Gastroesophageal sphincter (tissue), 4 donors: Measurements from ENCODE around the gene CDH11. TPM values are rescaled to one million over a fixed set of nuclear protein-coding genes. Genes with fewer than 3 reads are reported as not detected.

Source experiments
- ATAC-seq: fragments of 150-250 bp; one replicate; pipeline ENCODE4 v1.9.1; 2016; ENCODE audit warnings: mild to moderate bottlenecking, moderate library complexity
- H3K27ac ChIP-seq, 4 donors: fragments of 200-600 bp; sonication (generic) in 3 of 4; 1 replicate in 3 of 4; 2 replicates in 1 of 4; pipeline ENCODE4 v1.5.1; 2016 to 2019
- H3K27me3 ChIP-seq: fragments of 200-600 bp; sonication (generic); one replicate; pipeline ENCODE4 v1.5.1; 2019
- H3K36me3 ChIP-seq, 2 donors: fragments of 200-600 bp; sonication (generic); one replicate each; pipeline ENCODE4 v1.5.1; 2019; ENCODE audit warnings: control low read depth in 1 of 2
- H3K4me1 ChIP-seq, 3 donors: fragments of 200-600 bp; sonication (generic); 1 replicate in 2 of 3; 2 replicates in 1 of 3; pipeline ENCODE4 v1.5.1; 2016 to 2019; ENCODE audit warnings: control low read depth in 2 of 3
- H3K4me3 ChIP-seq, 2 donors: fragments of 200-600 bp; sonication (generic); one replicate each; pipeline ENCODE4 v1.5.1; 2019; ENCODE audit warnings: mild to moderate bottlenecking in 1 of 2, moderate library complexity in 1 of 2
- H3K9me3 ChIP-seq, 3 donors: fragments of 200-600 bp; sonication (generic); one replicate each; pipeline ENCODE4 v1.5.1; 2017 to 2019; ENCODE audit warnings: control low read depth in 2 of 3
- EP300 ChIP-seq: sonication (generic); formaldehyde crosslinking; IDR thresholded peaks from one replicate; pipeline ENCODE4 v1.6.1; 2017; ENCODE audit warnings: antibody characterized with exemption, mild to moderate bottlenecking
- POLR2A ChIP-seq, 2 donors: fragments of 450-650 bp; IDR thresholded peaks; one replicate each; pipeline ENCODE4 v1.6.1; 2017; ENCODE audit warnings: antibody characterized with exemption in 2 of 2, mild to moderate bottlenecking in 2 of 2, moderate library complexity in 1 of 2
- POLR2AphosphoS5 ChIP-seq: sonication (generic); formaldehyde crosslinking; IDR thresholded peaks from one replicate; pipeline ENCODE4 v1.6.1; 2017; ENCODE audit warnings: antibody characterized with exemption
- WGBS, 2 donors: methylation state at CpG; one replicate each; pipeline ENCODE4 v1.1.5; 2018; ENCODE audit warnings: low coverage in 1 of 2; 5-methylcytosine and 5-hydroxymethylcytosine counted together
- total RNA-seq, 4 donors: library from RNA; depleted of rRNA; stranded (reverse); fragments of >200 nt; gene quantifications; one replicate each; pipeline ENCODE4 v1.1.0, GENCODE V29; 2016
- TF ChIP-seq, protein P1 (sequence below), 4 experiments: fragments of 200-600 bp in 2 of 4; fragments of 450-650 bp in 2 of 4; sonication (generic) in 1 of 4; IDR thresholded peaks; one replicate each; pipeline ENCODE4 v1.5.1; 2017 to 2019; ENCODE audit warnings: antibody characterized with exemption in 4 of 4, mild to moderate bottlenecking in 2 of 4, moderate library complexity in 2 of 4

Gene CDH11
- total RNA-seq, 4 donors from 2014 or later: 37.4 to 78.9 (median 62.8) TPM

DNA sequence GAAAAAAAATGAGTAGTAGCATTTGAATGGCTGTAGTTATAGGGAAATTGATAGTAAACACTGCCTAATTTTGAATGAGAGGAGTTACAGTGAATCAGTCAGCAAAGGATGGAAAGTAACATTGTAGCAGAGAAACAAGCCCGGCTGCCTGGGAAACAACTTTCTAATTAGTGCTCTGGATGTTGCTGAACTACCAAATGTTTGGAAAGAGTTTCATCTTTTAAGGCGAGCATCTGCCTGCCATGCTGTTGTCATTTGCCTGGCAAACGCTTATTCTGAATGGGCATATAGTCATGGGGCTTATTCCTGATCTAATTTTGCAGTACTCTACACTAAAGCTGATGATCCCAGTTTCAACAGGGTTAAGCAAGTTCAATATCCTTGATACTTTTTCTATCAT, 138.6 kb downstream of the CDH11 start:
- H3K36me3 ChIP-seq: peaks cover 0 to 31% of the 10 kb centered on the region in 2 donors

DNA sequence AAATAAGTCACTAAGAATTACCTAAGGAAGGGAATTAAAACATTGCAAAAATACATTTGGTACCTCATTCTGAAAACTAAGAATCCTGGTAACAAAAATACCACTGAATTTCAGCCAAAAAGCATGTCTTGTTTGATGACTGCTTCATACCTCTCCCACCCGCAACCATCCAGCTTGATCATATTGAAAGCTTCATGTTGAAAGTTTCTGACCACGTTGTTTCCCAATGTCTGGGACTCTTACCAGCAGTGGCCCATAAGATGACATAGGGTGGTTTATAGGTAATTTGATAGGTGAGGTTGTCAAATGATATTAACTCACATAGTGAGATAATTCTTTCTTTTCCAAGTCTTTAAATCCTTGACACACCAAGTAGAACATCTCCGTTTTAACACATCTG, 139.3 kb downstream of the CDH11 start:
- Histone ChIP-seq H3K27me3 (no peaks in the 10 kb centered on the region), H3K9me3 (no peaks in the 10 kb centered on the region), H3K36me3 (peaks cover 0 to 24% of the 10 kb centered on the region in 2 donors), H3K4me3 (no peak overlapping the region), H3K4me1 (no peaks in the 10 kb centered on the region), H3K27ac (no peak overlapping the region)
- WGBS, 2 donors: 100% methylated on average over 3 of the region's 3 CpGs
- no peak for ATAC-seq
- no peak for TF ChIP-seq POLR2A (IDR thresholded peaks at IDR 0.05)
- no peak for TF ChIP-seq EP300
- TF ChIP-seq POLR2AphosphoS5: no peak

More for the DNA sequence above, 138.6 kb downstream of the CDH11 start:
- Histone ChIP-seq H3K27ac (no peak overlapping the region), H3K4me3 (no peak overlapping the region), H3K27me3 (no peaks in the 10 kb centered on the region), H3K9me3 (no peaks in the 10 kb centered on the region), H3K4me1 (no peaks in the 10 kb centered on the region)
- WGBS, 2 donors: 74 to 79% methylated on average over 3 of the region's 3 CpGs
- TF ChIP-seq POLR2A (IDR thresholded peaks at IDR 0.05) (no peak), POLR2AphosphoS5 (no peak), EP300 (no peak)
- TF ChIP-seq, protein P1, sequence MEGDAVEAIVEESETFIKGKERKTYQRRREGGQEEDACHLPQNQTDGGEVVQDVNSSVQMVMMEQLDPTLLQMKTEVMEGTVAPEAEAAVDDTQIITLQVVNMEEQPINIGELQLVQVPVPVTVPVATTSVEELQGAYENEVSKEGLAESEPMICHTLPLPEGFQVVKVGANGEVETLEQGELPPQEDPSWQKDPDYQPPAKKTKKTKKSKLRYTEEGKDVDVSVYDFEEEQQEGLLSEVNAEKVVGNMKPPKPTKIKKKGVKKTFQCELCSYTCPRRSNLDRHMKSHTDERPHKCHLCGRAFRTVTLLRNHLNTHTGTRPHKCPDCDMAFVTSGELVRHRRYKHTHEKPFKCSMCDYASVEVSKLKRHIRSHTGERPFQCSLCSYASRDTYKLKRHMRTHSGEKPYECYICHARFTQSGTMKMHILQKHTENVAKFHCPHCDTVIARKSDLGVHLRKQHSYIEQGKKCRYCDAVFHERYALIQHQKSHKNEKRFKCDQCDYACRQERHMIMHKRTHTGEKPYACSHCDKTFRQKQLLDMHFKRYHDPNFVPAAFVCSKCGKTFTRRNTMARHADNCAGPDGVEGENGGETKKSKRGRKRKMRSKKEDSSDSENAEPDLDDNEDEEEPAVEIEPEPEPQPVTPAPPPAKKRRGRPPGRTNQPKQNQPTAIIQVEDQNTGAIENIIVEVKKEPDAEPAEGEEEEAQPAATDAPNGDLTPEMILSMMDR (IDR thresholded peaks at IDR 0.05): no peak
- no peak for ATAC-seq

DNA sequence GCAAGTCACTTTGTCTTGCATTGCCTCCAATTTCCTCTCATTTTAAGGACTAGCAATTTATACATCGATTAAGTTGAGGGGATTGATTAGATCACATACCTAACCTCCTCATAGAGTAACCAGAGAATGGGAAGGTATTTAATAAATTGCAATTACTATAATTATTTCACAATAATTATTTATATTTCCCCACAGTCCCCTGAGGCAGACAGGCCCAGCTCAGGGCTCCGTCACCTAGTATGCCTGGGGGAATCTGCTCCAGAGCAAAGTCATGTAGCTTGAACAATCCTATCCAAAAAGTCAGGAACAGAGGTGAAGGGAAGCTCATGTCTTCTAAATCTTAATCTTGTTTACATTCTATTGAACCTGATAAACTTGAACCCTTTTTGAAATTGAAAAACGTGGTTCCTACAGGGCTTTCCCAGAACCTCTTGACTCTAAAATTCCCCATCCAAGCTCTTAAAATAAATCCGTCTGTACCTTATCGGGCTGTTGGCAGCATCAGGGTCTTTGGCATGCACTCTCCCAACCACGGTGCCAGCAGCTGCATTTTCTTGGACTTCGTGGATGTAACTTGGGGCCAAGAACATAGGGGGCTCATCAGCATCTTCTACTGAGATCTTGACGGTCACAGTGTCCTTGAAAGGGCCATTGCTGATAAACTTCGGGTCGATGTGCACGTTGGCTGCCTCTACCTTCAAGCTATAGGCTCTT, 140.1 kb downstream of the CDH11 start:
- TF ChIP-seq, protein P1 (IDR thresholded peaks at IDR 0.05): no peak
- no peak for TF ChIP-seq POLR2AphosphoS5
- no peak for TF ChIP-seq POLR2A (IDR thresholded peaks at IDR 0.05)
- TF ChIP-seq EP300: no peak
- 56 to 58% methylated on average over 7 to 11 of the region's 11 CpGs for WGBS, 2 donors

DNA sequence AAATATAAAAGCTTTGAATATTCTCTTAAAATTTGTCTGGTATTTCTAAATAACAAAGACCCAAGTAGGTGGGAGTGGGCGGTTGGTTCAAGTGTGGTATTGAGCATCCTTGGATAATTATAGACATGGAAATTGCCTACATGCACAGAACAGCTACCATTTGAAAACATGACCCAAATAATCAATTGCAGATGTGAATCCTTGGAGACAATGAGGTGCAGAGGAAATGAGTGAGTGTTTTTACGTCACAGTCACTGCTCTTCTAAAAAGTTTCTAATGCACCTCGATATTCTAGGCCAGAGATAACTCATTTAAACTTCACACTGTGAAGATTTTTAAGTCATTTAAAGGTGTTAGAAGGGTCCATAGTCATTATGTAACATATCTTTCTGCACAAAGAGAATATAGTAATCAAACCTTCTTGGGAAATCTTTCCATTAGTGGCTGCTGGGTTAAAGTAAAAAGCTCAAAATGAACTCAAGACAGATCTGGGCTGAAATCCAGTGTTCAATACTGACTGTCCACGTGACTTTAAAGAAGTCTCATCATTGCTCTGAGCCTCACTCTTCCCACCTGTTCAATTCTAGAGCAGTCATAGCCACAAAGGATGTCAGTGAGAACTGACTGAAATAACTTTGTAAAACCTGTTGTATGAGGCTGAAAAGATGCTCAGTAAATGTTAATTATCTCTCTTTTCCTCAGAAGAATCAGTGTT, 144.5 kb downstream of the CDH11 start:
- 68 to 77% methylated on average over 4 of the region's 4 CpGs for WGBS, 2 donors
- no peak for ATAC-seq
- no peak overlapping the region for H3K4me3 ChIP-seq
- no peaks in the 10 kb centered on the region for H3K4me1 ChIP-seq
- TF ChIP-seq POLR2AphosphoS5: no peak
- TF ChIP-seq POLR2A (IDR thresholded peaks at IDR 0.05): no peak
- TF ChIP-seq, protein P1 (IDR thresholded peaks at IDR 0.05): no peak
- no peak for TF ChIP-seq EP300
- H3K9me3 ChIP-seq: no peaks in the 10 kb centered on the region
- H3K36me3 ChIP-seq: peaks cover 0 to 17% of the 10 kb centered on the region in 2 donors
- no peaks in the 10 kb centered on the region for H3K27me3 ChIP-seq
- H3K27ac ChIP-seq: no peak overlapping the region

More for the DNA sequence above, 140.1 kb downstream of the CDH11 start:
- no peak for ATAC-seq
- no peaks in the 10 kb centered on the region for H3K4me1 ChIP-seq
- H3K27ac ChIP-seq: no peak overlapping the region
- H3K36me3 ChIP-seq: peaks cover 0 to 16% of the 10 kb centered on the region in 2 donors
- H3K27me3 ChIP-seq: no peaks in the 10 kb centered on the region
- H3K9me3 ChIP-seq: no peaks in the 10 kb centered on the region
- no peak overlapping the region for H3K4me3 ChIP-seq

DNA sequence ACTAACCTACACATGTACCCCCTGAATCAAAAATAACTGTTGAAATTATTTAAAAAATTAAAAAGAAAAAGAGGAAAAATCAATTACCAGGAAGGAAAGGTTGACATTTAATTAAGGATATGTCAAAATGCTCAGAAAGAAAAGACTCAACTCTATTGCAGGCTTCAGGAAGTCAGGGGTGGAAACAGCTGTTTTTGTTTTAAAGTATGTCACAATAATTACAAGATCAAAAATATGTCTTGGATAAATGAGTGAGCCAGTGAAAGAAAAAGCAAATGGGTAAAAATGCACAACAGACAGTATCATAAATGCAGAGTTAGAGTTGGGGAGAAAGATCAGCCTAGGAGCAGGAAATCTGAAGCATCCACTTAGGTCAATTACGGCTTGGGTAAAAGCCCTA, 146.0 kb downstream of the CDH11 start:
- Histone ChIP-seq H3K27me3 (no peaks in the 10 kb centered on the region), H3K27ac (no peak overlapping the region), H3K4me3 (no peak overlapping the region), H3K9me3 (no peaks in the 10 kb centered on the region), H3K36me3 (peaks cover 0 to 32% of the 10 kb centered on the region in 2 donors), H3K4me1 (no peaks in the 10 kb centered on the region)
- ATAC-seq: no peak
- WGBS, 2 donors: 80 to 90% methylated on average over 1 of the region's 1 CpG
- TF ChIP-seq POLR2AphosphoS5 (no peak), EP300 (no peak), POLR2A (IDR thresholded peaks at IDR 0.05) (no peak)
- TF ChIP-seq, protein P1 (IDR thresholded peaks at IDR 0.05): no peak
